HFF-Myc (cell line): ENCODE measurements around the gene CELF4.
"Not testable (repeated sequence)": the region's sequence is repeated elsewhere in the genome, so short reads cannot be mapped to it uniquely, and the experiment has no call there.

ENCODE experiments used
- DNase-seq: peaks from one replicate; pipeline ENCODE4 v3.0.0-alpha.2; 2011; ENCODE audit warnings: low read depth; ENCODE audit errors: extremely low read depth
- H3K4me3 ChIP-seq: replicated peaks from 2 replicates; pipeline ENCODE4 v1.5.1; 2011; ENCODE audit warnings: low read depth, mild to moderate bottlenecking, control low read depth, low read length
- TF ChIP-seq, protein P1 (sequence below): IDR thresholded peaks from 2 replicates; pipeline ENCODE4 v1.5.1; 2012; ENCODE audit warnings: mild to moderate bottlenecking, low read depth, low read length, control low read depth; ENCODE audit errors: missing control alignments

The CELF4 gene

DNA sequence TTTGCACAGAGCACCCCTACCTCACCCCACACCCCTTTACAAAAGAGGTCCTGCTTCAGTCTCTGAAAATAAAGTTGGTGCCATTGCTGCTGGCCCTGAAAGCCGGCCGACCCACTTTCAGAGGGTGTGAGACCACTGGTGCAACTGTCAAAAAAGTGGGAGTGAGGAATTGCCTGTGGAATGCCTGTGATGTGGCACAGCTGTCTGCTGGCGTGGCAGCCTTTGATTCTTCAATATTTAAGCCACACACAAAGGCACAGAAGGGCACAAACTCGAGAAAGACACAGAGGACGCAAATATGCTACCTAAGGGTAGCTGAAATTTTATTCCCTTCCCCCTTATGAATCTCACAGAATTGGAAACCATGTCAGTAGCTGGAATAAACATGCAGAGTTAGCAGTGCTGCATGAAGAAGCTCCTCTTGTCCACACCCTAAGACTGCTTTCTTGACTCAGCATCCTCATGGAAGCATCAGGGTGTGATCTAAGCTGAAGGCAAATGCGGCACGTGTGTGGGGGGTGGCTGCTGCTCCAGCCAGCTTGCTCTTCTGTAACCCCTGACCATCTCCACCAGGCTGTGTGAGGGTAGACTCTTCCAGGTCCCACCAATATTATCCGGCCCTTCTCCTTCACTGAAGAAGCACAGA lies 92.3 kb downstream of the CELF4 start:
- TF ChIP-seq, protein P1, sequence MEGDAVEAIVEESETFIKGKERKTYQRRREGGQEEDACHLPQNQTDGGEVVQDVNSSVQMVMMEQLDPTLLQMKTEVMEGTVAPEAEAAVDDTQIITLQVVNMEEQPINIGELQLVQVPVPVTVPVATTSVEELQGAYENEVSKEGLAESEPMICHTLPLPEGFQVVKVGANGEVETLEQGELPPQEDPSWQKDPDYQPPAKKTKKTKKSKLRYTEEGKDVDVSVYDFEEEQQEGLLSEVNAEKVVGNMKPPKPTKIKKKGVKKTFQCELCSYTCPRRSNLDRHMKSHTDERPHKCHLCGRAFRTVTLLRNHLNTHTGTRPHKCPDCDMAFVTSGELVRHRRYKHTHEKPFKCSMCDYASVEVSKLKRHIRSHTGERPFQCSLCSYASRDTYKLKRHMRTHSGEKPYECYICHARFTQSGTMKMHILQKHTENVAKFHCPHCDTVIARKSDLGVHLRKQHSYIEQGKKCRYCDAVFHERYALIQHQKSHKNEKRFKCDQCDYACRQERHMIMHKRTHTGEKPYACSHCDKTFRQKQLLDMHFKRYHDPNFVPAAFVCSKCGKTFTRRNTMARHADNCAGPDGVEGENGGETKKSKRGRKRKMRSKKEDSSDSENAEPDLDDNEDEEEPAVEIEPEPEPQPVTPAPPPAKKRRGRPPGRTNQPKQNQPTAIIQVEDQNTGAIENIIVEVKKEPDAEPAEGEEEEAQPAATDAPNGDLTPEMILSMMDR = no peak
- DNase-seq = no peak
- H3K4me3 ChIP-seq = no peak overlapping the region

DNA sequence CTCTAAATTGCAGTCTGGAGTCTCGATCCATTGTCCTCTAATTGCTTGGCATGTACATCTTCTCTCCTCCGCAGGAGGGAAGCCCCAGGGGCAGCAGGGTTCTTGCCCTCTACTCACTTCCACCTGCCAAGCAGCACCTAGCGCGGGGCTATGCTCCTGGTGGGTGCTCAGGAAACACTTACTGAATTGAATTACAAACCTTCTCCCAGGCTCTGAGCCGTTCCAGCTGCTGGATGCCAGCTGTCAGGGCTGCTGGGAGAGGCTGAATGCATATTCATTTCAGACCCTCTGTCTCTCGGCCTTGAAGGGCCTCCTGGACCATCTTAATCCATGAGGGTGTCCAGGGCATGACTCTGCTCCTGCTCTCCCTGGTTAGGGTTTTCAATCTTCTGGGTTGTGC lies 94.0 kb downstream of the CELF4 start:
- DNase-seq = no peak
- H3K4me3 ChIP-seq = no peak overlapping the region
- TF ChIP-seq, protein P1 = no peak

DNA sequence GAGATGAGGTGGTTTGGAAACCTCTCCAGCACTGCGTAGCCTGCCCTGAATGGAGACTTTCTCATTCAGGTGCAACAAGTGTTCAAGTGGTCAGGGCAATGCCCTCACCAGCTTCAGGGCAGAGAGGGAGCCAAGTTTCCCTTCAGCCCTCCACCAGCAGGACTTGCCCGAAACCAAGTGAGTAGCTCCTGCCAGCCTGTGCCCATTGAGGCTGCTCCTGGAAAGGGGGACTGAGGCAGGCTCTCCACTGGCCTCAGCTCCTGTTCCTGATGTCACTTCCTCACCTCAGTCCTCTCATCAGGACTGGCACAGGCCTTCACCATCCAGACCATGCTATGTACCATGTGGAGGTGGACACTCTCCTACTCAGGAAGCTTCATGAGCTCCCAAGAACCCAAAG lies 94.6 kb downstream of the CELF4 start:
- H3K4me3 ChIP-seq = no peak overlapping the region
- no peak for DNase-seq
- TF ChIP-seq, protein P1 = no peak

DNA sequence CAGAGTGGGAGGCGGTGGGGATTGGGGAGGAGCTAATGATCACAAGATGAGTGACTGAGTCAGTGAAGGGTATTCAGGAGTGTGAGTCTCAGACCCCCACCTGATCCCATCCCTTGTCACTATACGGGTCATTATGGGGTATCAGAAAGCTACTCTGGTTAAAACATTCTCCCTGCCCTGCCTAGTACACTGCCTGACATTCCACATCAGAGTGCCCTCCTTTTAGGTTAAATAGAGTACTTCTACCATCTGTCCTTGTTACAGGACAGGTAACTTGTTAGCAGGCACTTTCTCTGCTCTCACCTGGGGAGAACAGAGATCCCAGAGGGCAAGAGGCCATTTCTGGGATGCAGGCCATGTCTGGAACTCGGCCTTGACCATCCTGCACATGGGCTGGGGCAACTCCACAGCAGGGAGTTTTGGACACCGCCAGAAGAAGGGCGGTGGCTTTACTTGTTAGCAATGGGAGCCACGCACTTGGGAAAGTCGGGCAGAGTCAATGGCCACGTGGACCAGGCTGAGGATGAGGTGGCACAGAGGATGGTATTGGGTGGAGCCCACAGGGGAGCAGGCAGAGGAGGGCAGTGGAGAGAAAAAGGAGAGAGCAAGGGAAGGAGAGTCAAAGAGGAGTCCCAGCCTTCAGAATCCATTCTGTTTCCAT lies 98.5 kb downstream of the CELF4 start:
- H3K4me3 ChIP-seq = no peak overlapping the region
- no peak for DNase-seq
- TF ChIP-seq, protein P1 = no peak

DNA sequence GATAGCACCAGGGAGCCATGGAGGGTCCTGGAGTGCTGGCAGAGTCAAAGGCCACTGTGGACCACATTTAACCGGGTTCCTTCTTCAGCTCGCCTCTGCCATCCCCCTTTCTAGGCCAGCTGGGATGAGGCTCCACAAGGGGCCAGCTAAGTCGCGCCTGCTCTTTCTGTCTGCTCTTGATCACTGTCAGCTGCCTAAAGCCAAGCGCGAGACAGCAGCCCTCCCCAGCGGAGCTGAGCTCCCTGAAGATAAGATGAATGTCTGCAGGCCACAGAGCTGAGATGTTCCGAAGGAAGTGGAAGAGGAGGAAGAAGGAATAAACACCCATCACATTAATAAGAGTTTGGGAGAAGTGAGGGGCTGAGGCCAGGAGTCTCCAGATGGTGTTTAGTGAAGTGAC lies 99.6 kb downstream of the CELF4 start:
- no peak for DNase-seq
- TF ChIP-seq, protein P1 = no peak
- H3K4me3 ChIP-seq = no peak overlapping the region

GRCh38 chr18:37464257-37464656 lies 101.3 kb downstream of the CELF4 start:
- H3K4me3 ChIP-seq = no peak overlapping the region
- no peak for DNase-seq
- TF ChIP-seq, protein P1 = no peak

- H3K4me3 ChIP-seq, DNase-seq: not testable (repeated sequence)
These were observed 104.3 kb downstream of the CELF4 start for GRCh38 chr18:37461329-37461728.
